ENCODE data around the gene ADAD2. TPM values are rescaled to one million over a fixed set of nuclear protein-coding genes. Genes with fewer than 3 reads are reported as not detected.

ADAD2 gene
- total RNA-seq, 1 donor from 2014 or later = not detected

DNA sequence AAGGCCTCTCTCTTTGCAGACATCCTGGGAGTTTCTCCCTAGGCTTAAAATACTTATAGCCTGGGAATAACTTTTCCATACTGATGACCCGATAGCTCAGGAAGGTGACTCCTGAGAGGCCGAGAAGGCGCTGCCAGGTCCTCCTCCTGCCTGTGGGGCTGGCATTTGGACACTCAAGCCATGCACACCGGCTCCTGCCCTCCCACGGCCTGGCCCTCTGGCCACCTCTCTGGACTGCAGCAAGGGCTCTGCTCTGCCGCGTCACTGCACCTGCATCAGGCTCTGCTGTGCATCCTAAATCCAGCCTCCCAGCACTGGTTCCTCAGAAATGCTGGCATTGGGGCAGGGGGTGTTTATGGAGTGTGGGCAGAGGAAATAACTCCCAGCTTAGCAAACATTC, 34.6 kb downstream of the ADAD2 start:
- FAIRE-seq = no peak

GRCh38 chr16:84226026-84226425, 35.1 kb downstream of the ADAD2 start:
- no peaks in the 10 kb centered on the region for H3K27me3 ChIP-seq (ENCODE audit: insufficient read depth, low read length)
- Mint-ChIP-seq H3K4me3 (ENCODE audit: unreplicated experiment) (no peak overlapping the region), H3K4me1 (ENCODE audit: low read depth, unreplicated experiment) (peaks cover 21% of the 10 kb centered on the region), H3K27ac (ENCODE audit: unreplicated experiment) (no peak overlapping the region), H3K9me3 (ENCODE audit: unreplicated experiment) (peaks cover under 1% of the 10 kb centered on the region), H3K36me3 (ENCODE audit: low read depth, unreplicated experiment) (no peaks in the 10 kb centered on the region), H3K27me3 (ENCODE audit: low read depth, unreplicated experiment) (peaks cover 9% of the 10 kb centered on the region)
- H2AFZ ChIP-seq (ENCODE audit: low read depth, low read length) = peak overlapping the region; percentile 4
- H3K9me3 ChIP-seq (ENCODE audit: insufficient read depth, low read depth, low read length) = peaks cover 4% of the 10 kb centered on the region
- no peaks in the 10 kb centered on the region for H3K36me3 ChIP-seq (ENCODE audit: insufficient read depth, low read length)
- no peak overlapping the region for H3K27ac ChIP-seq (ENCODE audit: low read depth, low read length)
- peaks cover 22% of the 10 kb centered on the region for H3K4me1 ChIP-seq (ENCODE audit: insufficient read depth, low read length)
- H3K4me2 ChIP-seq (ENCODE audit: low read length) = no peak overlapping the region
- H4K20me1 ChIP-seq (ENCODE audit: insufficient read depth, low read length) = no peaks in the 10 kb centered on the region
- H3K9ac ChIP-seq (ENCODE audit: low read length) = no peak overlapping the region
- no peak for TF ChIP-seq CTCF (IDR thresholded peaks at IDR 0.05; ENCODE audit: insufficient read depth, low read depth, low read length)
- DNase-seq (ENCODE audit: low read depth) (no peak), FAIRE-seq (no peak)
- H3K4me3 ChIP-seq (ENCODE audit: insufficient read depth, low read depth, low read length) = no peak overlapping the region
- no peaks in the 10 kb centered on the region for H3K79me2 ChIP-seq (ENCODE audit: insufficient read depth, low read length)

More for the DNA sequence above, 34.6 kb downstream of the ADAD2 start:
- Histone ChIP-seq H4K20me1 (ENCODE audit: insufficient read depth, low read length) (no peaks in the 10 kb centered on the region), H3K9ac (ENCODE audit: low read length) (no peak overlapping the region), H2AFZ (ENCODE audit: low read depth, low read length) (peak overlapping the region; percentile 4), H3K9me3 (ENCODE audit: insufficient read depth, low read depth, low read length) (peaks cover 4% of the 10 kb centered on the region), H3K4me1 (ENCODE audit: insufficient read depth, low read length) (peaks cover 27% of the 10 kb centered on the region), H3K4me3 (ENCODE audit: insufficient read depth, low read depth, low read length) (no peak overlapping the region), H3K79me2 (ENCODE audit: insufficient read depth, low read length) (no peaks in the 10 kb centered on the region), H3K36me3 (ENCODE audit: insufficient read depth, low read length) (no peaks in the 10 kb centered on the region), H3K27me3 (ENCODE audit: insufficient read depth, low read length) (no peaks in the 10 kb centered on the region), H3K27ac (ENCODE audit: low read depth, low read length) (no peak overlapping the region), H3K4me2 (ENCODE audit: low read length) (no peak overlapping the region)
- Mint-ChIP-seq H3K27ac (ENCODE audit: unreplicated experiment) (no peak overlapping the region), H3K4me3 (ENCODE audit: unreplicated experiment) (no peak overlapping the region), H3K36me3 (ENCODE audit: low read depth, unreplicated experiment) (no peaks in the 10 kb centered on the region), H3K4me1 (ENCODE audit: low read depth, unreplicated experiment) (peaks cover 25% of the 10 kb centered on the region), H3K9me3 (ENCODE audit: unreplicated experiment) (no peaks in the 10 kb centered on the region), H3K27me3 (ENCODE audit: low read depth, unreplicated experiment) (peaks cover 4% of the 10 kb centered on the region)
- no peak for DNase-seq (ENCODE audit: low read depth)
- TF ChIP-seq EZH2 (IDR thresholded peaks at IDR 0.05; ENCODE audit: insufficient read depth, low read length) (no peak), CTCF (IDR thresholded peaks at IDR 0.05; ENCODE audit: insufficient read depth, low read depth, low read length) (no peak)

- Histone ChIP-seq H3K27me3 (ENCODE audit: insufficient read depth, low read length) (no peaks in the 10 kb centered on the region), H3K9ac (ENCODE audit: low read length) (no peak overlapping the region), H4K20me1 (ENCODE audit: insufficient read depth, low read length) (no peaks in the 10 kb centered on the region), H3K36me3 (ENCODE audit: insufficient read depth, low read length) (no peaks in the 10 kb centered on the region), H3K9me3 (ENCODE audit: insufficient read depth, low read depth, low read length) (peaks cover 4% of the 10 kb centered on the region), H3K4me1 (ENCODE audit: insufficient read depth, low read length) (peaks cover 20% of the 10 kb centered on the region), H3K4me2 (ENCODE audit: low read length) (peak overlapping the region; percentile 83), H3K79me2 (ENCODE audit: insufficient read depth, low read length) (no peaks in the 10 kb centered on the region), H3K4me3 (ENCODE audit: insufficient read depth, low read depth, low read length) (peak overlapping the region; percentile 33), H3K27ac (ENCODE audit: low read depth, low read length) (no peak overlapping the region), H2AFZ (ENCODE audit: low read depth, low read length) (peak overlapping the region; percentile 56)
- H3K9me3 Mint-ChIP-seq (ENCODE audit: unreplicated experiment) = peaks cover 2% of the 10 kb centered on the region
- FAIRE-seq (peak; percentile 17), DNase-seq (ENCODE audit: low read depth) (no peak)
- TF ChIP-seq EZH2 (IDR thresholded peaks at IDR 0.05; ENCODE audit: insufficient read depth, low read length) = no peak
- TF ChIP-seq CTCF (IDR thresholded peaks at IDR 0.05; ENCODE audit: insufficient read depth, low read depth, low read length) = no peak
- peaks cover 19% of the 10 kb centered on the region for H3K4me1 Mint-ChIP-seq (ENCODE audit: low read depth, unreplicated experiment)
- no peak overlapping the region for H3K4me3 Mint-ChIP-seq (ENCODE audit: unreplicated experiment)
- H3K27ac Mint-ChIP-seq (ENCODE audit: unreplicated experiment) = peak overlapping the region; percentile 38
- H3K27me3 Mint-ChIP-seq (ENCODE audit: low read depth, unreplicated experiment) = peaks cover 20% of the 10 kb centered on the region
- no peaks in the 10 kb centered on the region for H3K36me3 Mint-ChIP-seq (ENCODE audit: low read depth, unreplicated experiment)
Observed at GRCh38 chr16:84227548-84227947, 36.6 kb downstream of the ADAD2 start.

All from astrocyte (in vitro differentiated cells and primary cell).